Right lobe of liver (tissue), 4 donors: ENCODE measurements around the gene COL5A1.

Experiments used
- CTCF ChIP-seq, 4 donors: fragments of 200-600 bp in 3 of 4; fragments of 450-650 bp in 1 of 4; IDR thresholded peaks; one replicate each; pipeline versions ENCODE4 v1.5.1 to v1.8.0; 2016 to 2022; ENCODE audit warnings: antibody characterized with exemption in 4 of 4, mild to moderate bottlenecking in 2 of 4
- POLR2A ChIP-seq: fragments of 450-650 bp; IDR thresholded peaks from one replicate; pipeline ENCODE4 v1.6.1; 2017; ENCODE audit warnings: antibody characterized with exemption, mild to moderate bottlenecking
- donor health status: DM: no; HTN: no; CAD: no.
- donor health status: DM: no; HTN: no; CAD: no.
- donor health status: DM: no; HTN: yes; CAD: no.

- no peak for TF ChIP-seq POLR2A
- no peak for TF ChIP-seq CTCF (IDR thresholded peaks at IDR 0.05)
Measured at GRCh38 chr9:134840511-134840910, 198.9 kb downstream of the COL5A1 start.
